Vagina (tissue), 2 donors: Measurements from ENCODE around the gene UBTD1. TPM values are rescaled to one million over a fixed set of nuclear protein-coding genes. Genes with fewer than 3 reads are reported as not detected.
"Not testable (repeated sequence)": the region's sequence is repeated elsewhere in the genome, so short reads cannot be mapped to it uniquely, and the experiment has no call there.

Experiments
- DNase-seq, 2 donors: peaks; one replicate each; pipeline ENCODE4 v3.0.0-alpha.2; 2017; ENCODE audit errors: extremely low spot score in 2 of 2
- H3K27ac ChIP-seq: fragments of 200-600 bp; sonication (generic); one replicate; pipeline ENCODE4 v1.5.1; 2019
- H3K27me3 ChIP-seq: fragments of 200-600 bp; sonication (generic); one replicate; pipeline ENCODE4 v1.5.1; 2019
- H3K36me3 ChIP-seq, 2 donors: fragments of 200-600 bp; sonication (generic); one replicate each; pipeline ENCODE4 v1.5.1; 2017 to 2019
- H3K4me1 ChIP-seq: fragments of 200-600 bp; sonication (generic); one replicate; pipeline ENCODE4 v1.5.1; 2019
- H3K4me3 ChIP-seq, 2 donors: fragments of 200-600 bp; sonication (generic); 1 replicate in 1 of 2; 2 replicates in 1 of 2; pipeline ENCODE4 v1.5.1; 2016 to 2019
- H3K9me3 ChIP-seq: fragments of 200-600 bp; sonication (generic); one replicate; pipeline ENCODE4 v1.5.1; 2019
- POLR2A ChIP-seq, 2 donors: fragments of 450-650 bp; IDR thresholded peaks; one replicate each; pipeline ENCODE4 v1.6.1; 2017; ENCODE audit warnings: antibody characterized with exemption in 2 of 2, mild to moderate bottlenecking in 2 of 2, moderate library complexity in 2 of 2
- POLR2AphosphoS5 ChIP-seq, 2 donors: sonication (generic); formaldehyde crosslinking; IDR thresholded peaks; one replicate each; pipeline ENCODE4 v1.9.0; 2017; ENCODE audit warnings: antibody characterized with exemption in 2 of 2, mild to moderate bottlenecking in 2 of 2, low read depth in 1 of 2; ENCODE audit not compliant: insufficient read depth in 1 of 2
- intact Hi-C: fragments of 100-400 bp; cut with DNase I; formaldehyde crosslinking; loops from one replicate; pipeline ENCODE4 v1.15.1; 2023
- total RNA-seq: library from RNA; depleted of rRNA; stranded (reverse); fragments of >200 nt; gene quantifications from one replicate; pipeline ENCODE4 v1.2.3, GENCODE V29; 2016
- TF ChIP-seq, protein P1 (sequence below), 3 experiments: fragments of 450-650 bp in 2 of 3; fragments of 200-600 bp in 1 of 3; sonication (generic) in 1 of 3; IDR thresholded peaks; one replicate each; pipeline ENCODE4 v1.5.1; 2017 to 2019; ENCODE audit warnings: antibody characterized with exemption in 3 of 3, mild to moderate bottlenecking in 2 of 3, moderate library complexity in 2 of 3

UBTD1 gene
- total RNA-seq, 1 donor from 2014 or later, result 18.4 TPM

DNA sequence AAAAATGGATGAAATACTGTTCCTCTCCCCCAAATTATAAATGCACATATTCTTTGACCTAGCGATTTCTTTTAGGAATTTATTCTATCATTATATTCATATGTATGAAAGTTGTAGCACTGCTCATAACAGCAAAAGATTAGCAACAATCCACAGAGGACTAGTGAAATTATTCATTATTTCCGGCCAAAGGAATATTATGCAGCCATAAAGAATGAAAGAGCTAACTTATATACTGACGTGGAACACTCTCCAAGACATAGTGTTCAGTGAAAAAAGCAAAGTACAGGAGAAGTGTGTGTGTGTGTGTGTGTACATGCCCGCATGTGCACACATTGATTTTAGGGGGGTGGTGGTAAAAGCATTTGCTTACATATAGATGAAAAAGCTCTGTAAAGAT, 23.8 kb upstream of the UBTD1 start:
- TF ChIP-seq POLR2AphosphoS5 (IDR thresholded peaks at IDR 0.05; ENCODE audit: insufficient read depth in 1 of 2, low read depth in 1 of 2), result no peak
- TF ChIP-seq POLR2A (IDR thresholded peaks at IDR 0.05), result no peak
- TF ChIP-seq, protein P1, sequence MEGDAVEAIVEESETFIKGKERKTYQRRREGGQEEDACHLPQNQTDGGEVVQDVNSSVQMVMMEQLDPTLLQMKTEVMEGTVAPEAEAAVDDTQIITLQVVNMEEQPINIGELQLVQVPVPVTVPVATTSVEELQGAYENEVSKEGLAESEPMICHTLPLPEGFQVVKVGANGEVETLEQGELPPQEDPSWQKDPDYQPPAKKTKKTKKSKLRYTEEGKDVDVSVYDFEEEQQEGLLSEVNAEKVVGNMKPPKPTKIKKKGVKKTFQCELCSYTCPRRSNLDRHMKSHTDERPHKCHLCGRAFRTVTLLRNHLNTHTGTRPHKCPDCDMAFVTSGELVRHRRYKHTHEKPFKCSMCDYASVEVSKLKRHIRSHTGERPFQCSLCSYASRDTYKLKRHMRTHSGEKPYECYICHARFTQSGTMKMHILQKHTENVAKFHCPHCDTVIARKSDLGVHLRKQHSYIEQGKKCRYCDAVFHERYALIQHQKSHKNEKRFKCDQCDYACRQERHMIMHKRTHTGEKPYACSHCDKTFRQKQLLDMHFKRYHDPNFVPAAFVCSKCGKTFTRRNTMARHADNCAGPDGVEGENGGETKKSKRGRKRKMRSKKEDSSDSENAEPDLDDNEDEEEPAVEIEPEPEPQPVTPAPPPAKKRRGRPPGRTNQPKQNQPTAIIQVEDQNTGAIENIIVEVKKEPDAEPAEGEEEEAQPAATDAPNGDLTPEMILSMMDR (IDR thresholded peaks at IDR 0.05), result no peak
- no peak overlapping the region for H3K4me3 ChIP-seq
- no peak for DNase-seq
- H3K4me1 ChIP-seq, result no peaks in the 10 kb centered on the region
- intact Hi-C loops, result no loop called here
- no peak overlapping the region for H3K27ac ChIP-seq
- H3K36me3 ChIP-seq, result peaks cover 0 to 72% of the 10 kb centered on the region in 2 donors
- no peaks in the 10 kb centered on the region for H3K27me3 ChIP-seq
- H3K9me3 ChIP-seq, result no peaks in the 10 kb centered on the region

DNA sequence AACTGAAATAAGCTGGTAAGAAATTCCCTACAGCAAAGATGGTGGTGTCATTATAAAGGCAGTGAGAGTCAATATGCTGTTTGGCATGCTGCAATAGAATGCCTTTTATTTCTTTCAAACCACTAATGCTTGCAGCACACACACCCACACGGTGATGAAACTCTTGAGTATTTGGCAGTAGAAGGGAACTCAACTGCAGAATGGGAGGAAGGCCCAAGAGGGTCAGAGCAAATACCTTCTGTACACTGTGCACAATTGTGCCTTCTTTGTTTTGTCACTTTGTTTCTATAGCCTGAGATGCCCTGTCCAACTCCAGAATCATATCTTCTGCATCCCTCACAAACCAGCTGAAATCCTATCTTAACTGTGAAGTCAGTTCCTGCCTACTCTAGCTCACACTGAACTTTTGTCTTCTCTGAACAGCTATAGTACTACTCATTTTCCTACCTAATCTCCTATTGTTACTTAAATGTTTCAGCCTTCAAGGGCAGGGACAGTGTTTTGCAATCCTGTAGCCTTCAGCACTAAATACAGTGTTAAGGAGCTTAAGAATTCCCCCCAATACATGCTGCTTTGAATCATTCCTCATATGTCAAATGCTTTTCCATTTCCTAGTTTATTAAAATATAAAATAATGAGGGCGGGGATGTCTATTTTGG, 22.7 kb upstream of the UBTD1 start:
- Histone ChIP-seq H3K27me3 (no peaks in the 10 kb centered on the region), H3K9me3 (no peaks in the 10 kb centered on the region), H3K27ac (no peak overlapping the region), H3K4me3 (no peak overlapping the region), H3K4me1 (peaks cover 8% of the 10 kb centered on the region), H3K36me3 (peaks cover 0 to 74% of the 10 kb centered on the region in 2 donors)
- no peak for DNase-seq
- no peak for TF ChIP-seq POLR2A (IDR thresholded peaks at IDR 0.05)
- TF ChIP-seq POLR2AphosphoS5 (IDR thresholded peaks at IDR 0.05; ENCODE audit: insufficient read depth in 1 of 2, low read depth in 1 of 2), result no peak
- TF ChIP-seq, protein P1 (IDR thresholded peaks at IDR 0.05), result no peak
- intact Hi-C loops, result no loop called here

DNA sequence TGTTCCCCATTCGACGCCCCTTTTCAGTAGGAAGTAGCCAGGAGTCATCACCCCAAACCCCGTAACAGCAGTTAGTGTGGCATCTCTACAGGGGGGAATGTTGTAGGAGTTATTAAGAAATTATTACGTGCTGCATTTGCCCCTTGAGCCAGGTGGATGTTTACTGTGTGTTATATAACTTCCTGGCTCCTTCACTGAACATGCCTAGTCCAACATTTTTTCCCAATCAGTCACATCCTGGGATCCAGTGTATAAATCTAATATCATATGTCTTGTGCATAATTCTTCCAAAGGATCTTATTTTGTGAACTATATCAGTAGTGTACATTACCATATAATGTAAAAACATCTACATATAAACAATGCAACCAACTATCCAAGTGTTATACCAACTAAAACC, 19.3 kb upstream of the UBTD1 start:
- H3K27me3 ChIP-seq, H3K27ac ChIP-seq, H3K4me3 ChIP-seq, H3K9me3 ChIP-seq, intact Hi-C loops, DNase-seq: not testable (repeated sequence)
- peaks cover 0 to 57% of the 10 kb centered on the region in 2 donors for H3K36me3 ChIP-seq
- peaks cover 13% of the 10 kb centered on the region for H3K4me1 ChIP-seq

DNA sequence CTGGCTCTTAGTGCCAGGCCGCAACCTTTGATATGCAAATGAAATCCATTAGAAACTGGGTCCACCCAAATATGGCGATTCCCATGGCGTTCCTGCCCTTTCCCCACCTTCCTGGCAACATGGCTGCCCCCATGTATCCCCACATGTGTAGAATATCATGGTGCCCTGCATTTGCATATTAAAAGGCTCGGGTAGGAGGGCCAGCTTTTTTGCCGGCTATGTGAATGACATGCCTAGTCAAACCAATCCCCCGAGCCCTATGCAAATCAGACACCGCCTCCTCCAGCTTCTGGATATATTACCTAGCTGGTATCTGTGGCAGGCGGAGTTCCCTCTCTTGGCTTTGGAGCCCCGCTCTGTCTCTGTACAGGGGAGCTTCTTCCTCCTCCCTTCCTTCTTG, 18.8 kb upstream of the UBTD1 start:
- H3K36me3 ChIP-seq, result peaks cover 0 to 53% of the 10 kb centered on the region in 2 donors
- intact Hi-C loops, result no loop called here
- no peaks in the 10 kb centered on the region for H3K27me3 ChIP-seq
- TF ChIP-seq POLR2AphosphoS5 (IDR thresholded peaks at IDR 0.05; ENCODE audit: insufficient read depth in 1 of 2, low read depth in 1 of 2) (no peak), POLR2A (IDR thresholded peaks at IDR 0.05) (no peak)
- TF ChIP-seq, protein P1 (IDR thresholded peaks at IDR 0.05), result no peak
- peaks cover 13% of the 10 kb centered on the region for H3K4me1 ChIP-seq
- H3K27ac ChIP-seq, result no peak overlapping the region
- no peaks in the 10 kb centered on the region for H3K9me3 ChIP-seq
- DNase-seq, result no peak
- H3K4me3 ChIP-seq, result no peak overlapping the region

DNA sequence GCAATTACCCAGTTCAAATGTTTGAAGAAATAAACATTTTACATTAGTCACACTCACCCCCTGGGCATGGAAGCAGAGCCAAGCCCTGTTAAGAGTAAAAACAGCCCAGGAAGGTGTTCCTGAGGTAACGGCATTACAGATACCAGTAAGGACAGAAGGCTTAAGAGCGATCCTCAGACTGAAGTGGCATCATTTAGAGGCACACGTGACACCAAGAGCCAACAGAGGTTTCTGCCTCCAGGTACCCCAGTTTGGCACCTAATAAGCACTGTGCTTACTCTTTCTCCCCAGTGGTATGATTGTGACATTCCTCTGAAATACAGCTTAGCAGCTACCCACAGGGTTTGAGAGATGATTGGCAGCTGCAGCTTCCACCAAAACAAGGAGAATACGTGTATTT, 17.7 kb upstream of the UBTD1 start:
- TF ChIP-seq POLR2A (IDR thresholded peaks at IDR 0.05) (no peak), POLR2AphosphoS5 (IDR thresholded peaks at IDR 0.05; ENCODE audit: insufficient read depth in 1 of 2, low read depth in 1 of 2) (no peak)
- TF ChIP-seq, protein P1 (IDR thresholded peaks at IDR 0.05), result no peak
- Histone ChIP-seq H3K27ac (no peak overlapping the region), H3K36me3 (peaks cover 0 to 46% of the 10 kb centered on the region in 2 donors), H3K4me3 (no peak overlapping the region), H3K9me3 (no peaks in the 10 kb centered on the region), H3K4me1 (peaks cover 13% of the 10 kb centered on the region), H3K27me3 (no peaks in the 10 kb centered on the region)
- no peak for DNase-seq
- intact Hi-C loops, result no loop called here
